HG02678 (cell line): ENCODE results near the gene FOXK1.
A peak's percentile ranks its signal among the peaks of the same experiment; 100 is the strongest.

Source experiments
- ATAC-seq: cut with Tn5 transposase; IDR thresholded peaks from one replicate; pipeline ENCODE4 v1.9.1; 2021; ENCODE audit warnings: mild to moderate bottlenecking, moderate library complexity; ENCODE audit not compliant: unreplicated experiment

FOXK1 gene

DNA sequence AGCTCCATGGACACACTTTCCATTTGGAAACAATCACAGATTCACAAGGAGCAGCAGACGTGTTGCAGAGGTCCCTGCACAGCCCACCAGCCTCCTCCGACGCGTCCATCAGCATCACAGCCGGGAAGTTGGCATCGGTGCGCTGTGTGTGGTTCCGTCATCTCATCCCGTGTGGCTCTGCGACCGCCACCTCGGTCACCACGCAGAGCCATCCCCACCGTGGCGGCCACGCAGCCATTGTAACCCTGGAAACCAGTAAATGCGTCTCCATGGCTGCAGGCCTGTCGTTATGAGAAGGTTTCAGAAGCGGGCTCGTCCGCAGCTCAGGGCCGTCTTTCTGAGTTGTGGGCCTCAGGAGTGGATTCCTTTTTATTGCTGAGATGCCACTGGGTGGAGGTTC, 36.0 kb downstream of the FOXK1 start:
- ATAC-seq = no peak

- ATAC-seq = no peak
Measured at GRCh38 chr7:4720225-4720624, 38.1 kb downstream of the FOXK1 start.

DNA sequence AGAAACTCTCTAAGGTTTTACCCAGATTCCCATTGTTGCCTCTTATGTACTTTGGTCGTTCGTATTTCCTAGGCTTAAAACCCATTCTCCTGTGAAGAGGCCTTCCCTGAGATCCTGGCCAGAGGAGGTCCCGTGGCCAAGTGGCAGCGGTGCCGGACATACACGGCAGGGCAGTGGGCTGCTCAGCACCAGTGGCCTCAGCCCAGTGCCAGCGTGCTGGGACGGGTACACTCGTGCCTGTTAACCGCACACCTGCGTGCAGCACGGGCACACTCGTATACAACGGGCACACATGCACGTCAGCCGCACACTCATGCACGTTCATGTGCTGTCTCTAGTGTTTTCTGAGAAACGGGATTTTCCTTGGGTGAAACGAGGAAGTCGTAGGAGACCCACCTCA, 40.2 kb downstream of the FOXK1 start:
- ATAC-seq = no peak

DNA sequence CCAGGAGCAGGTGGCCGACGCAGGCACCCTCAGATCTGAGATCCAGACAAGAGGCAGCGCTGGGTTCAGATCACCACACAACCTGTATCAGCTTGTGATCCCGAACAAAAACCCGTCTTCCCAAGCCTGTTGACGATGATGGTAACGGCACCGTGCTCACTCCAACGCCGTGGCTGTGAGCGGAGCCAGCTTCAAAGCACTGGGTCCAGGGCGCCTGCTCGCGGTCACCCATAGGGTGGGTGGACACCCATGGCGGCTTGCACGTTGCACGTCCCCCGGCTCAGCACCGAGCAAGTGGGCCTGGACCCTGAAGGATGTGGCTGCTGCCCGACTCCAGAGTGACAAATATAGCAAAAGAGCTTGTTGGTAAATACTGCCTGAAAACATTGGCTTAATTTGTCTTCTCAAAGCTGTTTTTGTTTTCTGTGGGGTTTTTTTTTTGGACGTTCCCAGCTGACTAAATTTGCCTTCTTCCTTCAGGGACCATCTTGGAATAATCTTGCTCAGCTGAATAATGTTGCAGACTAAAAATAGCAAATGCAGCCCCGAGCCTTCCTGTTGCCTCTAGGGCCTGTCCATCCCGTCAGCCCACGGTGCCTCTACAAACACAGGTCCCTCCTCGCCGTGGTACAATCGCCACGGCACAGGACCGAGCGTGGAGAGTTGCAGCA, 41.0 kb downstream of the FOXK1 start:
- no peak for ATAC-seq

DNA sequence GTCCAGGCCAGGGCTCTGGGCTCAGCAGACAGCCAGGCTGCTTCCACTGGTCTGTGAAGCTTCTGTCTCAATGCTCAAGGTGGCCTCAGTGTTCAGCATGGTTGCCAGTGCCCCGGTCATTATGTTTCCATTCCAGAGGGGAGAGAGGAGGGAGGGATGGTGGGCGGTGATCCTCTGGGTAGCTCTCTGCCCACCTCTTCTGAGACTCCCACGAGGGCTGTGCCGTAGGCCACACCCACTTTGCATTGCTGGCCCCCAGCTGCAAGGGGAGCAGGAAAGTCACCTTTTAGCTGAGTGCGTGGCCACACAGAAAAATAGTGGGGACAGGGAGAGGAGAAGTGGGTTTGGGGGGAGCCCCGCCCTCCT, 42.5 kb downstream of the FOXK1 start:
- peak; percentile 24 for ATAC-seq

- peak; percentile 78 for ATAC-seq
Measured at GRCh38 chr7:4725014-4725849, 43.1 kb downstream of the FOXK1 start.

DNA sequence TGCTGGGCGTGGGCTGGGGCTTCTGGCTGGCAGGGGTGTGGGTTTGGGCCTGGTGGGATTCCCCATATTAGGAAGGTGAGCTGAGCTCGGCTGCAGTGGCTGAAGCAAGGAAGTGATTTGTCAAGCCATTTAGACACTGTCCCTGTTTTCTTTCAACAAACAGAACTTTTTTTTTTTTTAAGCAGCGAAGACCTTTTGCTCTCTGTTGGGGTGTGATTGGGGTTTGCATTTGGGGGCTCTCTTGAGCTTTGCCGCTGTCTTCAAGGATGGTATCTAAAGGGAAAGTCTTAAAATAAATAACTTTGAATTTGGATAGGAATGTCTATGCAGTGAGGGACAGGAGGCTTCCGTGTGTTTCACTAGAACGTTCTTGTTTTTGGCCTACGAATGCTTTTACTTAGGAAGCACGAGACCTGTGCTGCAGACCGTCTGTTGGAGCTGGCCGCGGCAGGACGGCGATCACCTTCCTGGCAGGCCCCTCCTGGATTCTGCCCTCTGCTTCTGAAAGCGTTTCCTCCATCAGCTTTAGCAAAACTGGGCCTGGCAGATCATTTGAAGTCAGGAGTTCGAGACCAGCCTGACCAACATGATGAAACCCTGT, 43.9 kb downstream of the FOXK1 start:
- ATAC-seq = no peak

DNA sequence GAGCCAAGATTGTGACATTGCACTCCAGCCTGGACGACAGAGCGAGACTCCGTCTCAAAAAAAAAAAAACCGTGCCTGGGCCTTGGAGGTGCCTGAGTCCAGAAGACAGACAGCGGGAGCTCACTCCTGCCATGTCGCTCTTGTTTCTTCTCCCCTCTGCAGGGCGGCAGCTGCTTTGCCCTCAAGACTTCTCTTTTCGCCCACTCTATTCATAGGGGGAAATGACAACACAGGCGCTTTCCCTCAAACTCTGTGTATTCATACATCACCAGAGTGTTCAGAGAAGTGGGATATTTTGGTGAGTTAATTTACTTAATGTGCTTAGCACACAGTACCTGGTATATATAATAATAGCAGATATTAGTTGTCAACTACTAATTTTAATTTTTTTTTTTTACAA, 44.5 kb downstream of the FOXK1 start:
- no peak for ATAC-seq

GRCh38 chr7:4727914-4728705, 46.0 kb downstream of the FOXK1 start:
- ATAC-seq = no peak

- no peak for ATAC-seq
Measured at GRCh38 chr7:4729266-4729665, 47.2 kb downstream of the FOXK1 start.

GRCh38 chr7:4730276-4730675, 48.2 kb downstream of the FOXK1 start:
- no peak for ATAC-seq

DNA sequence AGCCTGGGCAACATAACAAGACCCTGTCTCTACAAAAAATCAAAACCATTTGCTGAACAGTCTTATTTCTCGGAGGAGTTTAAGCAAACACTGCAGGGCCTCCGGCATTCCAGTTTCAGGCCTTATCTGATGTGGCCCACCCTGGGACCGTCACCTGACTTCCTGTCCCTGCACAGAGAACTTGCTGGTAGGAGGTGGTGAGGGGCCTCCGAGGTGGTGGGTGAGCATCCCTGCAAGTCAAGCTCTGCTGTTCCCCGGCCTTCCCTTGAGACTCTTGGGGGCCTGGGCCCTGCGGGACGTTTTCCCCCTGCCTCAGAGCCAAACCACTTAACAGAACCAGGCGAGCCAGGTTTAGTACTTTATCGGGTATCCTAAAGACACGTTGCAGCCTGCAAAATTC, 48.9 kb downstream of the FOXK1 start:
- no peak for ATAC-seq

DNA sequence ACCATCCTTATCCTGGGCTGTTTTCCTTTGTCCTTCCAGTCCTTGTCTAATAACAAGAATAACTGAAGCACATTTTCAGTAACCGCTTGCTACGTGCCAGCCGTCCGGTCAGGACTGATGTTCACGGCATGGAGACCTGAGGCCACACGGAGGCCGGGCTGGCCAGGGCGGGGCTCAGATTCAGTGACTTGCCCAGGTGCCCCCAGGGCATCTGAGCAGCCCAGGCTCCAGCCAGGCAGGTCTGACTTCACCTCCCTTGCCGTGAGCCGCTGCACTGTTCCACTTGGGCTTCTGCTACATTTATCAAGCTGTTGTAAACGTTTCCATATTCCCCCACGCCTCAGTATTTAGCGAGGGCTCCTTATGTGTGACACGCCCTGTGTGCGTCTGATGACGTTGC, 49.7 kb downstream of the FOXK1 start:
- no peak for ATAC-seq

DNA sequence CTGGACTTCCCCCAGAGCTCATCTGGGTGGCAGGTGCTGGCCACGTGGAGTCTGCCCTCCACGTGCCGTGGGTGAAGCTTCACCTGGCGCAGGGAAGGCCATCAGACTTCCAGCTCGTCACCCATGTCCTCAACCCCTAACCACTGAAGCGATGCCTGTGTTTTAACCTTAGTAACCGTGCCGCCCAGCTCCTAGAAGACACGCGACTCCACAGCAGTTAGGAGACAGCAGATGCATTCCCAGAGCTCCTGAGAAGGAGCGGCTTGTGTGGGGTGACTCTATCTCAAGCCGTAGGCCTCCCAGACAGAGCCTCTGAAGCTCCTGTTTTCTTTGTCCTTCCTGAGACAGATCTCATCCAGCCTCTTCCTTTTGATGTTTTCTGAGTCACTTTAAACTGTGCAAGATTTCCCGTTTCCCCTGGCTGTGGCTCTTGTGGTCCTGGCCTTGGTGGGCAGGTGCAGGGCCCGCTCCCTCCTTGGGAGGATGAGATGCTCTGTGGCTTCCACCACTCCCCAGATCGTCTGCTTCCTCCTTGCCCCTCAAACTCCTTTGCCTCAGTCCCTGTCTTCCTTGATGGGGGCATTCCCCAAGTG, 51.9 kb downstream of the FOXK1 start:
- ATAC-seq = no peak

- ATAC-seq = no peak
Measured at GRCh38 chr7:4734587-4735345, 52.7 kb downstream of the FOXK1 start.

DNA sequence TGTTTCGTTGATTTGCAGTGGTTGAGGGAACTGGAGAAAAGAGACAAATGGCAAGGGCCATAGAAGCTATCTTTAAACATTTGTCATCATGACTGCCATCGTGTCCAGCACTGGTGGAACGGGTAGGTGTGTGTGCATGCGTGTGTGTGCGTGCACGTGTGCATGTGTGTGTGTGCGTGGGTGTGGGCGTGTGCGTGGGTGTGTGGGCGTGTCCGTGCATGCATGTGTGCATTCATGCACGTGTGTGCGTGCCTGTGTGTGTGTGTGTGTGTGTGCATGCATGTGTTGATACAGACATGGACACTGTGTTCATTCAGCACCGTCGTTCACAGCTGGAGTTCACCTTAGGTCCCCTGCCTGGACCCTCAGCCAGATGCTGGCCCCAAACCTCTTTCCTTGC, 55.2 kb downstream of the FOXK1 start:
- ATAC-seq = no peak

DNA sequence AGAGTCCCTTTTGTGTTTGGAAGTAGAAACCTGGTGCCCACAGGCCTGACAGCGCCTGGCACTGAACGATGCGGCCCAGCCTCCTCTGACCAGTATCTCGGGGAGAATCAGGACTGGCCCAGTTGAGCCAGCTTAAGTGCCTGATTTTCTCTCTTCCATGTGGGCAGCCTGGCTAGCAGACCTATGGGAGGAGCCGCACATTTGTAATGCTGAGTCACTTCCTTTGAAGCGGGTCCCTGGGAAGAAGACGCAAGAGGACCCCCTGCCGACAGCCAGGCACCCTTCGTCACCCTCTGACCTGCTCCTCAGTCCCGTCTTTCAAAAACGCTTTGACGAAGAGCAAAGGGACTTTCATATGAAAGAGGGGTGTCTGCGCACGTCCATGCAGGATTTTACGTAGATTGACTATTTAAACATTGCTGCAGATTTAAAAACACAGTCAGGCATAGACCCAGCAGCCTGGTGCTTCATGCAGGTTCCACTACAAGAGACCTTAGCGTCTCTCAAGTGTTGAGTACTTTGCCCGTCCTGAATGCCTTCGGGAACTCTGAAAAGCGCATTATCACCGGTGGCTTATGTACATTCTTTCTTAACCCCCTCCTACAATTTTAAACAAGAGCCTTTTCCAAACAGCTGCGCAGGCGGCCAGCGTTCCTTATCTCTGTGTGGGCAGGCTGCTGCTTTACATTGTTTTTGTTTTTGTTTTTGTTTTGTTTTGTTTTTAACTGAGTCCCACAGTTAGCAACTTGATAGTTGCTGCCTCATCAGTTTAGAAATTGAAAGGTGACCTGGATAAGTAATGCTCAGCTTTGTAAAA, 56.8 kb downstream of the FOXK1 start:
- no peak for ATAC-seq

DNA sequence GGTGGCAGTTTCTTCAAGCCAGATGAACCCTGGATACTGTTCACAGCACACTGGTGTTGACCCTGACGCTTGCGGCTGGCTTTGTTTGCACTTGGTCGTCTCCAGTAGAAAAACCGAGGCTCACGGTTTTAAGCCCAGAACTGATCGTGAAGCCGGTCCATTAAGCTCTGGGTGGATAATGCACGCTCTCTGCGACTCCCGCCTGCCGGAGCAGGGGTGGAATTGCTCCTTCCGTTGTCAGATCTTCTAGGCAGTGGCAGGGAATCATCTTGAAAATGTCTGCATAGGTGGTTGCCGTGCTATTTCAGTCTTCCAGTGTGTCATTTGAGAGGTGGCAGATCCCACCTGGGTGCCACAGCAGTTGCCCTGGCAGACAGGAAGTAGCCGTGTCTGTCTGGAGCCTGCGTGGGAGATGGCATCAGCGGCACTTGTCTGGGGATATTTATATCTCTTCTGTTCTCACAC, 57.5 kb downstream of the FOXK1 start:
- ATAC-seq = no peak

DNA sequence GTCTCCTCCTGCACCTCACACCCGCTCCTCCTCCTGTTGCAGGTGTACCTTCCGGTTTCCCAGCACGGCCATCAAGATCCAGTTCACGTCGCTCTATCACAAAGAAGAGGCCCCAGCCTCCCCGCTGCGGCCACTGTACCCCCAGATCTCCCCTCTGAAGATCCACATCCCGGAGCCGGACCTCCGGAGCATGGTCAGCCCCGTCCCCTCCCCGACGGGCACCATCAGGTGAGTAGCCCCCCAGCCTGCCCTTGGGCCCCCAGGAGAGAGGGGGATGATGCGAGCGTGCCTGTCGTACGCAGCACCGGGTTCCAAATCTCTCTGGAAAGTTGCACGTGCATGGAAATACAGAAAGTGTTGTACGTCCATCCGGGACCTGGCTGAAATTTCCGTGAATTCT, 58.7 kb downstream of the FOXK1 start:
- ATAC-seq = no peak
